OCI-M1 (cell line): ENCODE measurements around the gene PDPR.
"Not testable (repeated sequence)": the region's sequence is repeated elsewhere in the genome, so short reads cannot be mapped to it uniquely, and the experiment has no call there.

Experiments
- DNase-seq: peaks from one replicate; lab custom pipeline; 2025; lab: John Stamatoyannopoulos, UW

Gene PDPR

DNA sequence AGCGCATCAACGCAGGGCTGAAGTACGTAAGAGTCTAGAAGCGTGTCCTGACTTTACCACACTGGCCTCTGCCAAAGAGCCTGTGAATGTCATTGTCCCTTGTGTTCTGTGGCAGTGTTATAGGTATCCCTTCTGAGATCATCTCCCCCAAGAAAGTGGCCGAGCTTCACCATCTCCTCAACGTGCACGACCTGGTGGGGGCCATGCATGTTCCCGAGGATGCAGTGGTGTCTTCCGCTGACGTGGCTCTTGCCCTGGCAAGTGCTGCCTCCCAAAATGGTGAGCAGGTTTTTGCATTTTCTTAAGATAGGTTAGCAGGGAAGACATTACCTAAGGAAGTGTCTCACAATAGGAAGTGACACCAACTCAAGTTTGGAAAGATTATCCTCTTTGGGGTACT, 14.7 kb downstream of the PDPR start:
- DNase-seq = not testable (repeated sequence)

DNA sequence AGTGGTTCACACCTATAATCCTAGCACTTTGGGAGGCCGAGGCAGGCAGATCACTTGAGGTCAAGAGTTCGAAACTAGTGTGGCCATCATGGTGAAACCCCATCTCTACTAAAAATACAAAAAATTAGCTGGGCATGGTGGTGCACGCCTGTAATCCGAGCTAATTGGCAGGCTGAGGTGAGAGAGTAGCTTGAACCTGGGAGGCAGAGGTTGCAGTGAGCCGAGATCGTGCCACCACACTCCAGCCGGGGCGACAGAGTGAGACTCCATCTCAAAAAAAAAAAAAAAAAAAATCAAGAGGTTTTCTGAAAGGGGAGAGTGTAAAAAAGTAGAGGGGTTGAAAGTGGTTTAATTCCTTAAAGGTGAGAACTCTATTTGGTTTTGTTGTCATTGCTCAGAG, 21.7 kb downstream of the PDPR start:
- not testable (repeated sequence) for DNase-seq

DNA sequence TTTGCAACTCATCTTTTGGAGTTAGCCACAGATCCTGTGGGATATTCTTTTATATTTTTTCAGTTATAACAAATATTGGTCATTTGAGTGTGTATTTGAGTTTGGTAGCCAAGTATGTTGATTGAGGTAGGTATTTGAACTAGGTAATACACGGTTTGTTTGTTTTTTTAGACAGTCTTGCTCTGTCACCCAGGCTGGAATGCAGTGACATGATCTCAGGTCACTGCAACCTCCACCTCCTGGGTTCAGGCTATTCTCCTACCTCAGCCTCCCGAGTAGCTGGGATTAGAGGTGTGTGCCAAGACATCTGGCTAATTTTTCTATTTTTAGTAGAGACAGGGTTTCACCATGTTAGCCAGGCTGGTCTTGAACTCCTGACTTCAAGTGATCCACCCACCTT, 22.5 kb downstream of the PDPR start:
- DNase-seq = not testable (repeated sequence)

DNA sequence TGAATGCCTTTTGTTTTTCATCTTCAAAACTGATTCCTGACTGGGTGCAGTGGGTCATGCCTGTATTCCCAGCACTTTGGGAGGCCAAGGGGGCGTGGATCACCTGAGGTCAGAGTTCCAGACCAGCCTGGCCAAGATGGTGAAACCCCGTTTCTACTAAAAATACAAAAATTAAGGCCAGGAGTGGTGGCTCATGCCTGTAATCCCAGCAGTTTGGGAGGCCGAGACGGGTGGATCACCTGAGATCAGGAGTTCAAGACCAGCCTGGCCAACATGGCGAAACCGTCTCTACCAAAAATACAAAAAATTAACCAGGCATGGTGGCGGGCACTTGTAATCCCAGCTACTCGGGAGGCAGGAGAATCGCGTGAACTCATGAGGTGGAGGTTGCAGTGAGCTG, 28.6 kb downstream of the PDPR start:
- not testable (repeated sequence) for DNase-seq

DNA sequence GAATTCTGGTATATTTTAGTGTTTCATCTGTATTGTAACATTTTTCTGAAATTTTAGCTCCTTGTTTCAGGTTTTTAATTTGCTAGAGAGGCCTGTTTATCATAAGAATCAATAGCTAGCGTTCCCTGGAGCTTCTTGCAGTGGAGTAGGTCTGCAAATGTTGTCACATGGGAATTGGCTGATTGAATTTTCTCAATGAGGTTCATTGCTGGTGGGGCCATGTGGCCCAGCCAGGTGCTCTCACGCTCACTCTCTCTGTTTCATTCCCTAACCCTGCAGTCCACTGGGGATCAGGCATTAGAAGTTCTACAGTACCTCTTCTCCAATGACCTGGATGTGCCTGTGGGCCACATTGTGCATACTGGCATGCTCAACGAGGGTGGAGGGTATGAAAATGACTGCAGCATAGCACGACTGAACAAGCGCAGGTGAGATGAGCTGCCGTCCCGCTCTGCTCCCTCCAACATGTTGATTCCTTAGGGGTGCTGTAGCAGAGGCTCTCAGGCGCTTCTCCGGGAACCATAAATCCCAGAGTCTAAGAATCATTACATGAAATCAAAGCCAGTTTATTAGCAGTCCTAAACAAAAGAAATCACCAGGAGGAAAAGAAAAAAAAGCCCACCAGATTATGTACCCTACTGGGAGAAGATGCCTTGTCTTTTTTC, 29.2 kb downstream of the PDPR start:
- not testable (repeated sequence) for DNase-seq

DNA sequence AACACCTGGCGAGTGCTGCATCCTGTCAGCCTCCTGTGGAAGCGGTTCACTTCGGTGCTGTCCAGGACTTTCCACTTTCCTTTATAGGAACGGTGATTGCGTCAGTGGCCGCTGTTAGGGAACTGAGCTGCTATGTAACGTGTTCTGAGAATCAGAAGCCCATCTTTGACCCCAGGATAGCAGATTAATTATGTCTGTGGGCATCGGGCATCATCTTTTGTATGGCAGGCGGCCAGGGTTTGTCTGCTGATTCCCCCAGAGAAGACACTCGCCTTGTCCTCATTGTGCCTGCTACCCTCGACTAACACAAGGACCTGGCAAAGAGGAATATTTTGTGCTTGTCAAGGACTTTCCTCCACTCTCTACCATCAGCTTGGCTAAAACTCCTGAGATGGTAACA, 33.7 kb downstream of the PDPR start:
- not testable (repeated sequence) for DNase-seq

DNA sequence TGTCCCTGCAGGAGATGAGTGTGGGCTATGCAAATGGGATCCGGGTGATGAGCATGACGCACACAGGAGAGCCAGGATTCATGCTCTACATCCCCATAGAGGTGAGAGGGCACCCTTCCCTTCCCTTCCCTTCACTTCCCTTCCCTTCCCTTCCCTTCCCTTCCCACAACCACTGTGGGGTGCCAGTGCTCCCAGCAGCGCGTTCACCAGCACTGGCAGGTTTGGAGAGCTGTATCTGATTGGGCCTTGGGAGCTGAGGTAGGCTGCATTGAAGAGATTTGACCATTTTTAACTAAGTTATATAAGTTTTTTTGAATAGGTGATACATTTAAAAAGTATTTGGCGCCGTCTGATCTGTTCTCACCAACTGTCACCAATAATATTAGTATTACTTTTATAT, 34.3 kb downstream of the PDPR start:
- DNase-seq = not testable (repeated sequence)

DNA sequence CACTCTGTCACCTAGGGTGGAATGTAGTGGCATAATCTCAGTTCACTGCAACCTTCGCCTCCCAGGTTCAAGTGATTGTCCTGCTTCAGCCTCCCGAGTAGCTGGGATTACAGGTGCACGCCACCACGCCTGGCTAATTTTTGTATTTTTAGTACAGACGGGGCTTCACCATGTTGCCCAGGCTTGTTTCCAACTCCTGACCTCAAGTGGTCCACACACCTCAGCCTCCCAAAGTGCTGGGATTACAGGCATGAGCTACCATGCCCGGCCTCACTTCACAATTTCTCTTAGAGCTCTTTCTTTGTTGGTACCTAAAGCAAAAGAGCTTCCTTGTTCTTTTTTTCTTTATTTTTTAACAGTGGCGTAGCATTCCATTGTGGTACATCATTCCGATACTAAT, 35.2 kb downstream of the PDPR start:
- not testable (repeated sequence) for DNase-seq

DNA sequence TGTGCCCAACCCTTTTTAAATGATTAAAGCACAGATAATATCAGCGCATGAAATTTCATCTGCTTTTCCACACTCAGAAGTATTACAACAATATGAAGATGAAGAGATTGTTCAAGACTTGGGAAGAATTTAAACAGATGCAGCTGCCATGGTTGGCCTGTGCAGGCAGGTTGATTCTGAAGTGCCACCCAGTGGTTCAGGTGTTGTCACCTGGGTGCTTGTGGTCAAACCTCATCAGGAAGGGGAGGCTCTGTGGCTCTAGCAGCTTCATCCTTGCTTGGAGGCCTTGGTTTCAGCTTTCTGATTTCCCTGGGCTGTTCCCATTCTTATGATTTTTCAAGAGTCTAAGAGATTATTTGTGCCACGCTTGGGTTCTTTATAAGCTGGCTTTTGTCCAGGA, 37.3 kb downstream of the PDPR start:
- no peak for DNase-seq

DNA sequence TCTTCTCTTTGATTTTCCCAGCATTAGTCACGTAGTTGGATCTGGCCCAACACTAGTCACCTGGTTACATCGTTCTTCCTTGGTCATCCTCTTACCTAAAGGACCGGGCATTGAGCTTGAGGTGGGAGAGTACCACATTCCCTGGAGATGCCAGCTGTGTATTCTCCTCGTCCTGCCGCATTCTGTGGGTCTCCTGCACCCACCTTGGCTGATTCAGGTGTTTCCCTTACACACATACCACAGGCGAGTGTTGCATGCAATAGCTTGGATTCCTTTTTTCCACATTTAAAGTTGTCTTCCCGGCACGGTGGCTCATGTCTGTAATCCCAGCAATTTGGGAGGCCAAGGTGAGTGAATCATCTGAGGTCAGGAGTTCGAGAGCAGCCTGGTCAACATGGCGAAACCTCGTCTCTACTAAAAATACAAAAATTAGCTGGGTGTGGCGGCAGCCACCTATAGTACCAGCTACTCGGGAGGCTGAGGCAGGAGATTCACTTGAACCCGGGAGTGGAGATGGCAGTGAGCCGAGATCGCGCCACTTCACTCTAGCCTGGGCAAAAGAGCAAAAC, 37.9 kb downstream of the PDPR start:
- no peak for DNase-seq

DNA sequence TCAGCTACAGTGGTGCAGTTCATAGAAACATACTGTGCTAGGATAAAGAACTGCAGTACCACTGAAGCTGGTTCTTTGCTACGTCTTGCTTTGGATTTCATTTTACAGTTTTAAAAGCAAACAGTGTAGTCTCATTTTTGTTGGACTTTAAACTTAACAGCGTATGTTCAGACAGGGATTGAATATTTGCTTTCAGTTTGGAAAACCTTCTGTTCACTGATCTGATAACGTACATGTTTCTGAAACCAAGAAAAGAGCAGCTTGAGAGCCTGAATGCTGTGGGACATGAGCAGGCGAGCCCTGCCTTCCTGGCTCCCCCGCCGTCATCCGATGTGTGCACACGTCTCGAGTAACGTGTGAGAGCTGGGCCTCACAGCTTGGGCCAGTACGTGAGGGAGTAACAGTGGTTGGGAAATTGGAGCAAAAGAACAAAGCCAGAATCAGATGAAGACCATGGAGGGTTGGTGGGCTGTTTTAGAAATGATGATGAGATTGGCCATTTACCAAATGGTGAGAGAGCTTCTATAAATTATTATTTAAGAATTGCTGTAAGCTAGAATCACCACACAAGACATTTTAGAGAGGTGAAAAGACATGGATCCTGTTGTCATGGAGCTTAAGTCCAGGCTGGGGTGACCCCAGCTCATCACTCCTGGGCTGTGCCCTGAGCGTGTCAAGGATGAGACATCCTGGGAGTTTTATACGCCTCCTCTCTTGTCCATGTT, 38.6 kb downstream of the PDPR start:
- DNase-seq = no peak

DNA sequence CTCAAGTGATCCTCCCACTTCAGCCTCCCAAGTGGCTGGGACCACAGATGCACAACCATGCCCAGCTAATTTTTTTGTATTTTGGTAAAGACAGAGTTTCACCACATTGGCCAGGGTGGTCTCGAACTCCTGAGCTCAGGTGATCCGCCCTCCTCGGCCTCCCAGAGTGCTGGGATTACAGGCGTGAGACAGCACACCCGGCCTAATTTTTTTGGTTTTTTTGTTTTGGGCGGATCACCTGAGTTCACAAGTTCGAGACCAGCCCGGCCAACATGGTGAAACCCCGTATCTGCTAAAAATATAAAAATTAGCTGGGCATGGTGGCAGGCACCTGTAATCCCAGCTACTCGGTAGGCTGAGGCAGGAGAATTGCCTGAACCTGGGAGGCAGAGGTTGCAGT, 40.6 kb downstream of the PDPR start:
- DNase-seq = not testable (repeated sequence)

DNA sequence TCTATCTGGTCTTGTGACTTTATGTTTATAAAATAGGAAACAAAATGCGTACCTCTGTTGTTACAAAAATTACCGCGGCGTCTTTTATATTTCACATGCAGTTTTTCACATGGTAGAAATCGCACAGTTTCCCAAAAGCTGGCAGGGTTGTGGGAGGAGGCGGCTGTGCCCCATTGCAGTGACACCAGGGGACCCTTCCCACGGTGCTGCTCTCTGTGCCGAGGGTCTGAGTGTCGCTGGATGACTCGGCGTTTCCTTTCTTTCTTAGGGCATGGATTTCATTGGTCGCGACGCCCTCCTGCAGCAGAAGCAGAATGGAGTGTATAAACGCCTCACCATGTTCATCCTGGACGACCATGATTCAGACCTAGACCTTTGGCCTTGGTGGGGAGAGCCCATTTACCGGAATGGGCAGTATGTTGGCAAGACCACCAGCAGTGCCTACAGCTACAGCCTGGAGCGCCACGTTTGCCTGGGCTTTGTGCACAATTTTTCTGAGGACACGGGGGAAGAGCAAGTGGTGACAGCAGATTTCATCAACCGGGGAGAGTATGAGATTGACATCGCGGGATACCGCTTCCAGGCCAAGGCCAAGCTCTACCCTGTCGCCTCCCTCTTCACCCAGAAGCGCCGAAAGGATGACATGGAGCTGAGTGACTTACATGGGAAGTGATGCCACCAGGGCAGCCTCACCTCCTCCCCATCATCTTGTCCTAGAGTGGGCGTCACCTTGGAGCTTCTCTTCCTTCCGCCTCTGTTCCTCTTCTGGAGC, 42.3 kb downstream of the PDPR start:
- no peak for DNase-seq

DNA sequence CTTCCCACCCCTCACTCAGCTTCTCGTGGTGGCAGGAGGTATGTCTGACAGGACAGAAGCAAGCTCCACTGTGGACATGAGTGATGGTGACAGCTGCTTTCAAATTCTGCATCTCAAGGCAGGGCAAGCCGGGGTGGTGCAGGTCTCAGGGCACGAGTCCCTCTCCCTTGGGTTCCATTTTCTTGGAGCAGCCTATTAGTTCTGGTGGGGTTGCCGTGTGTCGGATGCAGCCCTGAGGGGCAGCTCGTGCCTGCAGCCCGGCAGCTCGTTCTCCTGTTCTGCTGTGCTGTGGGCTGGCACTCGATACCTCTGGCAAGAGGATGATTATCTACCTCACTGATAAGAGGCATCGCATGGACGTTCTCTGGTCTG, 43.0 kb downstream of the PDPR start:
- no peak for DNase-seq

DNA sequence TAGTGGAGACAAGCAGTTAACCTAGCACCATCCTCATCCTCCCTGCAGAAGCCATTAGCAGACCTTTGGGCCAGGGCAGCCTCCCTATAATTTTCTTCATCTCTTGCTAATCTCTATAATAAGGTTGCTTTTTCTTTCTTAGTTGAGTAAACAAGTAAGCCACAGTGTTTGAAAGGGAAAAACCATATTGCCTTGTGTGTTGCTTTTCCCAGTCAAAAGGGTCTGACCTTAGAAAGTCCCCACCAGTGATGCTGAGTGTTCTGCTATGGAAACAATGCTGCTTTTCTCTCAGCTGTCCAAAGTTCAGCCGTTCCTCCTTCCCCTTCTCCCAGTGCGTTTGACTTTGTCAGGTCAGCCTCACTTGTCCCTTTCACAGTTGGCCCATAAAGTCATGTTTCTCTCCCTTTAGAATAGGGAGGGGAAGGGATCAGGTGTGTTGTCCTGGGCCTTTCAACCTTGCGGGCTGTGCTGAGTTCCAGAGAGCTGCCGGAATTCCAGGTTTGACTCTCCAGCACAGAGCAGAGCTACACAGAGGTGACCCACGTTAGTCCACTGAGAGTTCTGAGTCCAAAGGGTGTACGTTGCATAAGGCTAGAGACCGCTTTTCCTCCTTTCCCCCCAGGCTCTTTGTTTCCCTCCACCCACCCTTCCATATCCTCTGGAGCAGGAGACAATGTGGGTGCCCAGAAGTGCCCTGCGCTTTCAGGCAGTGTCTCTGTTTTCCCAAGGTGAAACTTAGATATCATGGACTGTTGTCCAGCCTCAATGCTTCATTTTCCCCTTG, 43.5 kb downstream of the PDPR start:
- no peak for DNase-seq

DNA sequence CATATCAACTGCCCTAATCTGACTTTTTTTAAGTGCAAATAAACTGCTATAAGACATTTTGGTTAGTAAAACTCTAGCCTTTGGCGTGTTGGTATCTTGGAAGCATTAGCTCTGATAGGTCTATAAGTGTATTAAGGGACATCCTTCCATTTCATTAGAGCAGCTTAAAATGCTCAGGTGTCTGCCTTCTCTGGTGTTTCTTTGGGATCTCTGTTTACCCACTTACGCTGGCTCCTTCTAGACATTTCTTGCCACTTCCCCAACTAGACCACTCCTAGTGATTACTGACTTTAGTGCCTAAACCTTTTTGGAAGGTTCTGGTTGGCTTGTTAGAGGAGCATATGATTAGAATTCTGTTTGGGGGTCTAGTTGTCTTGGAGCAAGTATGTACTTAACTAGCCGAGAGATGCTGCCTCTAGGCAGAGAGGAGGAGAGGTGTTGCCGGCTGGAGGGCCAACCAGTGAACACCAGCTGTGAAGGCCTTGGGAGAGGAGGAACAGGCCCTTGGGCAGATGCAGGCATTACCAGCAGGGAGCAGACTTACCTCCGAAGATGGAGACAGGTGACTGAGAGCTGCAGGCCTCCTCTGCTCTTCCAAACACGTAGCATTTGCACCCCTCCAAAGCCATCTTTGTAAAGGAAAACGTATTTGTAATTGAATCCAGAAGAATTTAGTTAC, 44.3 kb downstream of the PDPR start:
- DNase-seq = no peak

DNA sequence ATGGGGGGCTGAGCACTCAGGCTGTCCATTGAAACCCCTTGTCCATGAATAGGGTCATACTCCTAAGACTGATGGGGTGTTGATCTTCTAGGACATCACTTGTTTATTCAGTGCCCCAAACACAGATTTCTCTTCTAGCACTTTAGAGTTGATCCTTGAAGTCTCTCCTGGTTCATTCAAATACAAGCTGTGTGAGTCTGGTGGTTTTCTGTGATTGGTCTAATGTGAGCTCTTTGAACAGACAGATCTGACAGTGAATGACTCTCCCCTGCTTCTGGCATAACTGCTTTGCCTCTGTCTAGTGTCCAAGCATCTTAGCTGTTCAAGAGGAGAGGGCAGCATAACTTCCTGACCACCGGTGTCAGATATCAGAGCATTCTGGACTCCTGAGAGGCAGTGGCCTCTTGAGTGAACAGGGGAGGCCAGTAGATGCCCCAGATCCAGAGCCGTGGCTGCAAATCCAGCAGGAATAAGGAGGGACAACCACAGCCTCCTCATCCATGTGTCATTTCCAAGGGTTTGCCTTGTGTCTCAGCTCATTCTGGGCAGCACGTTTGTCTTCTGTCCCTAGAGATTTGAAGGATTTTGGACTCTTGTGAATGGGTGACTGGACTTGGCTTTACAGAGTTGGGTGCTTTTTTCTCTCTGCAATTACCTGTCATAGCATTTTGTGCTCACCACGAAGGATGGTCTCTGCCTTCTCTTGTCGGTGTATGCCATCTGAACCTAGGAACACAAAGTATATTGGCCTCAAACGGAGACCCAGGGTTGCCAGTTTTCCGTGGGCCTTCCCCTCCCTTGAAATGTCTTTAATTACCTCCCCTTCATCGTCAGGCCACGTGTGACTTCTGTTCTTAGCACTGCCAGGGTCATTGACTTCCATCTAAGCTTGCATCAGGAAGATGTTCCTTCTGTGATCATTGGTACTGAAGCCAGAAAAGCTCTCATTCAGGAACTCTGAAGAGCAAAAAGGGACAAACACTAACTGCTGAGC, 45.5 kb downstream of the PDPR start:
- no peak for DNase-seq

DNA sequence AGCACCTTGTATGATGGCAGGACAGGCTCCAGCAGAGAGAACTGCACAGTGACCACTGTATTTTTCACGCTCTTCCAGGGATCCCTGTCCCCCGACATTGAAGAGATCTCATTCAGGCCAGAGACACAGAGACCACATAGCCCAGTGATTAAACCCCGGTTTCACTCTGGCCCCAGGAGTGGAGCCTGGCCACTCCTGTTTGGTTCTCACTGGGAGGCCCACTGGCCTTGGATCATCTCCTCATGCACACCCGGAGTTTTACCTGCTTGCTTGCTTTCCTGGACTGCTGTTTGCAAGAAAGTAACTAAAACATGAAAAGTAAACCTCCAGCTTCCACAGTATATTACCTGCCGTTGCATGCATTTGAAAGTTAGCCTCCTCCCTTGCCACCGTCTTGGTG, 46.3 kb downstream of the PDPR start:
- no peak for DNase-seq

DNA sequence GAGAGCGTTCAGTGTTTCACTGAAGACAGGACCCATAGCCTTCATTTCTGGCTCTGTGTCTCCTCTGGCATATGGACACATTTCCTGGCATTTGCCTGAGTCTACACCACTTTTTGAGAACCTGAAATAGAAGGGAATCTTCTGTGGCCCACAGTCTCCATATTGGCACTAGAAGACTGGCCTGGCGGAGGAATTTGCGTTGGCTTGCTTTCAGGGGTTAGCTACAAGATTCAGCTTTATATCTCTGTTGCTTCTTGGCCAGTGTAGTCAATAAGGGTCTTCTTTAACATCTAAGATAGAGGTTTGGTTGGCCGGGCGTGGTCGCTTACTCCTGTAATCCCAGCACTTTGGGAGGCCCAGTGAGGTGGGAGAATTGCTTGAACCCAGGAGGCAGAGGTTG, 46.7 kb downstream of the PDPR start:
- DNase-seq = no peak

DNA sequence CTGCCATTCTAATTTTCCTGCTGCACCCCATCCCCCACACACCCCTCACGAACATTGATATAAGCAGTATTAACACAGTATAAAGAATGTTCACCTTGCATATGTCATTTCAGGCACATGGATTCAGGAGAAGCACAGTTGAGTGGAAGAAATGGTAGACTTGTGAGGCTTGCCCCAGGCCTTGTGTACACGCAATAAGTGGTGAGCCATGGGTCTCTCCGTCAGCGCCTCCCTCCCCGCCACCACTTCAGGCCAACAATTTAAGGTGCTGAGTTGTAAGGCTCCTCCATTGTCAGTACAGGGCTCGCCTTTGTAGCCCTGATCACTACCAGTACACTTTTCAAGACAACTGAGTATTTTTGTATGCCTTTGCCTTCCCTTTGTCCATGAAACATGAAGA, 47.2 kb downstream of the PDPR start:
- DNase-seq = no peak
